Right lobe of liver (tissue), 4 donors: ENCODE results near the gene SLC26A3.

Experiments used
- CTCF ChIP-seq, 4 donors: fragments of 200-600 bp in 3 of 4; fragments of 450-650 bp in 1 of 4; IDR thresholded peaks; one replicate each; pipeline versions ENCODE4 v1.5.1 to v1.8.0; 2016 to 2022; ENCODE audit warnings: antibody characterized with exemption in 4 of 4, mild to moderate bottlenecking in 2 of 4
- POLR2A ChIP-seq: fragments of 450-650 bp; IDR thresholded peaks from one replicate; pipeline ENCODE4 v1.6.1; 2017; ENCODE audit warnings: antibody characterized with exemption, mild to moderate bottlenecking
- donor health status: DM: no; HTN: no; CAD: no.
- donor health status: DM: no; HTN: no; CAD: no.
- donor health status: DM: no; HTN: yes; CAD: no.

- TF ChIP-seq POLR2A (no peak), CTCF (IDR thresholded peaks at IDR 0.05) (no peak)
These were observed 19.4 kb downstream of the SLC26A3 start for GRCh38 chr7:107783648-107784047.
